Osteocyte (in vitro differentiated cells): ENCODE results near the gene ABL2. TPM values are rescaled to one million over a fixed set of nuclear protein-coding genes. Genes with fewer than 3 reads are reported as not detected.
A peak's percentile ranks its signal among the peaks of the same experiment; 100 is the strongest.
"Not testable (repeated sequence)": the region's sequence is repeated elsewhere in the genome, so short reads cannot be mapped to it uniquely, and the experiment has no call there.

Experiments used
- DNase-seq: peaks from one replicate; pipeline ENCODE4 v3.0.0; 2021; ENCODE audit warnings: mixed read lengths; ENCODE audit not compliant: unreplicated experiment; ENCODE audit errors: extremely low spot score
- H3K27ac Mint-ChIP-seq: one replicate; pipeline ENCODE4 v1.8.0; 2021; ENCODE audit warnings: mild to moderate bottlenecking, mixed read lengths; ENCODE audit not compliant: unreplicated experiment
- H3K27me3 Mint-ChIP-seq: one replicate; pipeline ENCODE4 v1.8.0; 2021; ENCODE audit warnings: mixed read lengths; ENCODE audit not compliant: unreplicated experiment
- H3K36me3 Mint-ChIP-seq: one replicate; pipeline ENCODE4 v1.8.0; 2021; ENCODE audit warnings: mixed read lengths; ENCODE audit not compliant: unreplicated experiment
- H3K4me1 Mint-ChIP-seq: one replicate; pipeline ENCODE4 v1.8.0; 2021; ENCODE audit warnings: mixed read lengths; ENCODE audit not compliant: unreplicated experiment
- H3K4me3 Mint-ChIP-seq: one replicate; pipeline ENCODE4 v1.8.0; 2021; ENCODE audit warnings: mild to moderate bottlenecking, moderate library complexity, mixed read lengths; ENCODE audit not compliant: unreplicated experiment
- H3K9me3 Mint-ChIP-seq: one replicate; pipeline ENCODE4 v1.8.0; 2021; ENCODE audit warnings: mixed read lengths; ENCODE audit not compliant: unreplicated experiment
- CTCF ChIP-seq: fragments of 200-600 bp; sonication (generic); IDR thresholded peaks from 2 replicates; pipeline ENCODE4 v1.5.0; 2021; ENCODE audit warnings: antibody characterized with exemption, mild to moderate bottlenecking, moderate library complexity
- total RNA-seq: library from RNA; stranded (reverse); gene quantifications from 2 replicates; pipeline ENCODE4 v1.2.1, GENCODE V29; 2021

Gene ABL2
- total RNA-seq, 1 donor from 2014 or later = 36.3 TPM

DNA sequence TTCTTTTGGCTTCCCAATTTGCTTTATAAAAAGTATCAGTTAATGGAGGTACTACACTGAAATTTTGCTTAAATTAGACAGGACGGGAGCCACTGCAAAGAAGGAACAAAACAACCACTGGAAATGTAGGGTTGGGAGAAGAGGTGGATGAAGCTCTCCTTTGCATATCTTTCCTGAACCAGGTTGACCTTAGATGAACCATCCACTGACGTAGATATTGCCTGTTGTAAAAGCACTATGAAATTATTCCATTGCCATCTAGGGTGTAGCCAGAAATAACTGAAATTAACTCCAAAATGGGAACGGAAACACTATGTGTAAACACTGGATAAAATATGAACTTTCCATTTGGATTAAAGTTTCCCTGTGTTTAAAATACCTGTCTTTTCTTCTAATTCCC is 1.2 kb upstream of the ABL2 start:
- Mint-ChIP-seq H3K4me1 (peaks cover 34% of the 10 kb centered on the region), H3K4me3 (peak overlapping the region; percentile 85), H3K9me3 (no peaks in the 10 kb centered on the region), H3K36me3 (no peaks in the 10 kb centered on the region), H3K27ac (peak overlapping the region; percentile 90), H3K27me3 (no peaks in the 10 kb centered on the region)
- DNase-seq = no peak
- no peak for TF ChIP-seq CTCF

DNA sequence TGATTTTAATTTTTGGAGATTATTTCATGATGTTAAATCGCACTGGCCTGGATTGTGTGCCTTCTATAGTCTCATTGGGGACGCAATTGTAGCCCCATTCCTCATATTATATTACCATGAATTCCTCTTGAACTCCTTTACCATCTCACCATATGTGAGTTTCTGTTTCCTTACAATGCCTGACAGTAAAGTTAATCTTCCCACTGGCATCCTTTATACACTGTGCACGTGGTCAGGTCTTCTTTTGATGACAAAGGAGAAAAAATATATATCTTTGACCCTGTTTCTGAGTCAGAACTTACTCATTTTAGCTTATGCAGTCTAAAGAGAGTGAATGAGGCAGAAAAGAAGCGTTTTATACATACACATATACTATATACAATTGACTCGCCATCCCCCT is 774 bp upstream of the ABL2 start:
- no peak for DNase-seq
- Mint-ChIP-seq H3K9me3 (no peaks in the 10 kb centered on the region), H3K27ac (peak overlapping the region; percentile 90), H3K36me3 (no peaks in the 10 kb centered on the region), H3K27me3 (no peaks in the 10 kb centered on the region), H3K4me1 (peaks cover 34% of the 10 kb centered on the region), H3K4me3 (peak overlapping the region; percentile 85)
- TF ChIP-seq CTCF = no peak

GRCh38 chr1:179228783-179229213 is 679 bp downstream of the ABL2 start:
- H3K27me3 Mint-ChIP-seq = no peaks in the 10 kb centered on the region
- H3K4me3 Mint-ChIP-seq = peak overlapping the region; percentile 90
- no peak for DNase-seq
- H3K27ac Mint-ChIP-seq = peak overlapping the region; percentile 89
- no peaks in the 10 kb centered on the region for H3K9me3 Mint-ChIP-seq
- peaks cover 33% of the 10 kb centered on the region for H3K4me1 Mint-ChIP-seq
- TF ChIP-seq CTCF = no peak
- no peaks in the 10 kb centered on the region for H3K36me3 Mint-ChIP-seq

- H3K4me3 Mint-ChIP-seq = no peak overlapping the region
- no peaks in the 10 kb centered on the region for H3K27me3 Mint-ChIP-seq
- peaks cover 32% of the 10 kb centered on the region for H3K4me1 Mint-ChIP-seq
- H3K27ac Mint-ChIP-seq = no peak overlapping the region
- no peak for DNase-seq
- no peak for TF ChIP-seq CTCF
- no peaks in the 10 kb centered on the region for H3K9me3 Mint-ChIP-seq
- no peaks in the 10 kb centered on the region for H3K36me3 Mint-ChIP-seq
These were observed 2.7 kb downstream of the ABL2 start for GRCh38 chr1:179226738-179227137.

DNA sequence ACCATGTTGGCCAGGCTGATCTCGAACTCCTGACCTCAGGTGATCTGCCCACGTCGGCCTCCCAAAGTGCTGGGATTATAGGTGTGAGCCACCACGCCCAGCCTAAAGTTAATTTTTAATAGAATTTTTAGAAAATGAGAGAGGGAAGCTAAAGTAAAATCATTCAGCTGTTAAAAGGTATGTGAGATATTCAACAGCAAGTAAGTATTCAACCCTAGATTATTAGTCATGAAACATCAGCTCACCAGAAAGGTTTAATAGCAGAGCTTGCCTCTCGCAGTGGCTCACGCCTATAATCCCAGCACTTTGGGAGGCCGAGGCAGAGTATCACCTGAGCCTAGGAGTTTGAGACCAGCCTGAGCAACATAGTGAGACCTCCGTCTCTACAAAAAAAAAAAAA is 5.0 kb downstream of the ABL2 start:
- not testable (repeated sequence) for H3K4me3 Mint-ChIP-seq, H3K27ac Mint-ChIP-seq, H3K36me3 Mint-ChIP-seq, DNase-seq, H3K9me3 Mint-ChIP-seq, H3K27me3 Mint-ChIP-seq
- peaks cover 21% of the 10 kb centered on the region for H3K4me1 Mint-ChIP-seq

DNA sequence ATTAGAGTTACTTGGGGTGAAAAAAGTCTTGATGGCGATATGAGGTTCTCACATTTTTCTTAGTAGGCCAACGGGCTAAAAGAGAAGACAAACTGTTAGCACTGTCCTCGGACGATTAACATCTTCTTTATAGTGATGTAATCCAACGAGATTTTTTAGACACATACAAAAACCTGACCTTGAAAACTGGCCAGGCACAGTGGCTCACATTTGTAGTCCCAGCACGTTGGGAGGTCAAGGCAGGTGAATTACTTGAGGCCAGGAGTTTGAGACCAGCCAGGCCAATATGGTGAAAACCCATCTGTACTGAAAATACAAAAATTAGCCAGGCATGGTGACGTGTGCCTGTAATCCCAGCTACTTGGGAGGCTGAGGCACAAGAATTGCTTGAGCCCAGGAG is 8.4 kb downstream of the ABL2 start:
- H3K36me3 Mint-ChIP-seq, H3K27me3 Mint-ChIP-seq: not testable (repeated sequence)

More for the DNA sequence above, 8.4 kb downstream of the ABL2 start:
- H3K27ac Mint-ChIP-seq, H3K4me3 Mint-ChIP-seq, DNase-seq, H3K9me3 Mint-ChIP-seq, H3K4me1 Mint-ChIP-seq: not testable (repeated sequence)
